Smooth muscle cell (in vitro differentiated cells): ENCODE measurements around the gene KATNAL1. TPM values are rescaled to one million over a fixed set of nuclear protein-coding genes. Genes with fewer than 3 reads are reported as not detected.
A peak's percentile ranks its signal among the peaks of the same experiment; 100 is the strongest.

ENCODE experiments used
- DNase-seq: peaks from one replicate; lab custom pipeline; 2025; ENCODE audit not compliant: unreplicated experiment; lab: John Stamatoyannopoulos, UW
- H2AFZ ChIP-seq: fragments of 200-600 bp; sonication (generic); 2 replicates; pipeline ENCODE4 v1.6.0; 2016; ENCODE audit warnings: antibody characterized with exemption, low read depth, mild to moderate bottlenecking
- H3F3A ChIP-seq: fragments of 200-600 bp; sonication (generic); 2 replicates; pipeline ENCODE4 v1.6.0; 2017; ENCODE audit warnings: antibody characterized with exemption, low read depth
- H3K27ac ChIP-seq: fragments of 200-600 bp; sonication (generic); 2 replicates; pipeline ENCODE4 v1.5.1; 2016; ENCODE audit warnings: low read depth, mild to moderate bottlenecking
- H3K27me3 ChIP-seq: fragments of 200-600 bp; sonication (generic); 2 replicates; pipeline ENCODE4 v1.6.1; 2016; ENCODE audit warnings: low read depth, mild to moderate bottlenecking
- H3K36me3 ChIP-seq: fragments of 200-600 bp; sonication (generic); 2 replicates; pipeline ENCODE4 v1.5.1; 2016; ENCODE audit warnings: low read depth
- H3K4me1 ChIP-seq: fragments of 200-600 bp; sonication (generic); 2 replicates; pipeline ENCODE4 v1.5.1; 2016; ENCODE audit warnings: low read depth
- H3K4me2 ChIP-seq: fragments of 200-600 bp; sonication (generic); 2 replicates; pipeline ENCODE4 v1.6.0; 2016; ENCODE audit warnings: mild to moderate bottlenecking
- H3K4me3 ChIP-seq: fragments of 200-600 bp; sonication (generic); 2 replicates; pipeline ENCODE4 v1.5.1; 2016; ENCODE audit warnings: mild to moderate bottlenecking
- H3K79me2 ChIP-seq: fragments of 200-600 bp; sonication (generic); 2 replicates; pipeline ENCODE4 v1.6.0; 2016; ENCODE audit warnings: low read depth, mild to moderate bottlenecking
- H3K9ac ChIP-seq: fragments of 200-600 bp; sonication (generic); 2 replicates; pipeline ENCODE4 v1.6.0; 2016; ENCODE audit warnings: low read depth
- H3K9me3 ChIP-seq: fragments of 200-600 bp; sonication (generic); replicated peaks from 2 replicates; pipeline ENCODE4 v1.5.1; 2016; ENCODE audit warnings: low read depth
- H4K20me1 ChIP-seq: fragments of 200-600 bp; sonication (generic); 2 replicates; pipeline ENCODE4 v1.6.0; 2016; ENCODE audit warnings: low read depth
- WGBS: methylation state at CpG from one replicate; pipeline ENCODE4 v1.1.7; 2016; ENCODE audit warnings: low lambda C conversion rate; 5-methylcytosine and 5-hydroxymethylcytosine counted together
- polyA plus RNA-seq: library from polyadenylated mRNA; unstranded; fragments of >200 nt; fragmentation: Nextera tagmentation; extraction: Ambion mirVana; gene quantifications from 2 replicates; pipeline ENCODE4 v1.2.1, GENCODE V29; 2016
- total RNA-seq: library from RNA; depleted of rRNA; stranded (reverse); fragments of >200 nt; gene quantifications from 2 replicates; pipeline ENCODE4 v1.2.3, GENCODE V29; 2014
- TF ChIP-seq, protein P1 (sequence below): fragments of 200-600 bp; sonication (generic); IDR thresholded peaks from 2 replicates; pipeline ENCODE4 v1.5.1; 2017; ENCODE audit warnings: borderline replicate concordance, mild to moderate bottlenecking, antibody characterized with exemption; ENCODE audit not compliant: insufficient read depth, poor library complexity, severe bottlenecking

The KATNAL1 gene
- total RNA-seq (35.1 and 37.3 TPM in 2 replicates), polyA plus RNA-seq (9.9 and 12.4 TPM in 2 replicates)

DNA sequence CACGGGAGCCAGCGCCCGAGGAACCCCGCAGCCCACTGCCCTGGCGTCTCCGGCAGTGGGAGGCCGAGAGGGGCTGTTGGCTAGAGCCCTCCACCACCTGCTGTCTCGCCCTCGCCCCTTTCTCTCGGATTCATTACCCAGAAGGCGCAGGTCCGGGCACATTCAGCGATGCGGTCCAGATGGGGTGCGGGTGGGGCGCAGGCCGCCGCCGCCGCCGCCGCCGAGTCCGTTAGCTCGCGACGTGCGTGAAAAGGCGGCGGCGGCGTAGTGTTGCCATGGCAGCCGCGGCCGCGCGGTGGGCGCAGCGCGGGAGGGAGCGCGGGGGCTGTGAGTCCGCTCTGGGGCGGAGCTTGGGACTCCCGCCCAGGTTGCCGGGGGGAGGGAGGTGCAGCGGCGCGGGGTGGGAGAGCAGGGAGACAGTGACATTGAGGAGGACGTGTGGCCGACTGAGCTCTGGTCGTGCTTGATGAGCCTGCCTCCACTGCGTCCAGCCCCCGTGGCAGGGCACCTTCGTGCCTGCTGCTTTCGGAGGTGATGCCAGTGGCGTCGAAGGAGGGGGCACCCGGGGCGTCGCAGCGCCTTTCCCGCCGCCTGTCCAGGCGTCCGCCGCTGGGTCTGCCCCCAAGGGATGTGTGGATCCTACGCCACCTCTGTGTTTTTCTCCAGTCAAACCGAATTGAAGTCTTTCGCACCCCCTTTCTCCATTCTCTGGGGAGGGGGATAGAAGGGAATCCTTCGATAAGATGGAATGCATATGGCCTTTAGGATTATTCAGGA lies at the start of gene KATNAL1:
Gene KATNAL1 (minus strand): TSS at position 358 of the 777 bp plus-strand sequence. CDS start 23,774 bp downstream, outside the sequence.
- Histone ChIP-seq H3K27ac (peak within 1 kb of the TSS; percentile 78), H3K9ac (peak within 1 kb of the TSS; percentile 90), H3K4me2 (peak within 1 kb of the TSS; percentile 88), H3K79me2 (peaks cover 44% of the 10 kb centered on the region), H3K4me1 (peaks cover 17% of the 10 kb centered on the region), H3K4me3 (peak within 1 kb of the TSS; percentile 98), H3F3A (peaks cover 7% of the 10 kb centered on the region), H2AFZ (peak within 1 kb of the TSS; percentile 83), H3K36me3 (no peaks in the 10 kb centered on the region), H4K20me1 (peaks cover 3% of the 10 kb centered on the region), H3K27me3 (no peaks in the 10 kb centered on the region), H3K9me3 (no peaks in the 10 kb centered on the region)
- TF ChIP-seq, protein P1, sequence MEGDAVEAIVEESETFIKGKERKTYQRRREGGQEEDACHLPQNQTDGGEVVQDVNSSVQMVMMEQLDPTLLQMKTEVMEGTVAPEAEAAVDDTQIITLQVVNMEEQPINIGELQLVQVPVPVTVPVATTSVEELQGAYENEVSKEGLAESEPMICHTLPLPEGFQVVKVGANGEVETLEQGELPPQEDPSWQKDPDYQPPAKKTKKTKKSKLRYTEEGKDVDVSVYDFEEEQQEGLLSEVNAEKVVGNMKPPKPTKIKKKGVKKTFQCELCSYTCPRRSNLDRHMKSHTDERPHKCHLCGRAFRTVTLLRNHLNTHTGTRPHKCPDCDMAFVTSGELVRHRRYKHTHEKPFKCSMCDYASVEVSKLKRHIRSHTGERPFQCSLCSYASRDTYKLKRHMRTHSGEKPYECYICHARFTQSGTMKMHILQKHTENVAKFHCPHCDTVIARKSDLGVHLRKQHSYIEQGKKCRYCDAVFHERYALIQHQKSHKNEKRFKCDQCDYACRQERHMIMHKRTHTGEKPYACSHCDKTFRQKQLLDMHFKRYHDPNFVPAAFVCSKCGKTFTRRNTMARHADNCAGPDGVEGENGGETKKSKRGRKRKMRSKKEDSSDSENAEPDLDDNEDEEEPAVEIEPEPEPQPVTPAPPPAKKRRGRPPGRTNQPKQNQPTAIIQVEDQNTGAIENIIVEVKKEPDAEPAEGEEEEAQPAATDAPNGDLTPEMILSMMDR, result no peak
- DNase-seq, result peak; percentile 84
- WGBS, result under 1% methylated on average over 67 of the region's 71 CpGs

DNA sequence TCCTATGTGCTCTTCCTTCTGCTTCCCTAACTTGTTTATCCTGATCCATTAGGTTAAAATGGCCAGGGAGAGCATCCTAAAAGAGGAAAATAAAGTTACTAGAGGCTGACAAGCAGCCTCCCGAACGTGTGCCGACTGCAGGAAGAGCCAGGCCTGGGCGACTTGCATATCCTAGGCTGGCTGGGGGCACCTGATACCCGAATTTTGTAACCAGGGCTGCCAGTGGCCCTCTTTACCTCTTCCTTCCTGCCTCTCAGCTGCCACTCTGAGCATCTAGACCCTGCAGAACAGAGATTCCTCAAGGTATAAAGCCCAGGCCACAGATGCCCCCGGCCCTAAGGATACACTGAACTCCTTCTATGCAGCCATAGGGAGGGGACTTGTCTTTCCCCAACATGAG lies 48.5 kb upstream of the KATNAL1 start:
- Histone ChIP-seq H4K20me1 (no peaks in the 10 kb centered on the region), H3F3A (no peaks in the 10 kb centered on the region), H3K9ac (no peak overlapping the region), H3K9me3 (no peaks in the 10 kb centered on the region), H3K4me3 (no peak overlapping the region), H3K4me1 (no peaks in the 10 kb centered on the region), H3K79me2 (no peaks in the 10 kb centered on the region), H3K4me2 (no peak overlapping the region), H3K27ac (no peak overlapping the region), H3K27me3 (no peaks in the 10 kb centered on the region), H3K36me3 (no peaks in the 10 kb centered on the region), H2AFZ (no peak overlapping the region)
- WGBS, result 89% methylated on average over 6 of the region's 6 CpGs
- DNase-seq, result no peak
- TF ChIP-seq, protein P1, result no peak

DNA sequence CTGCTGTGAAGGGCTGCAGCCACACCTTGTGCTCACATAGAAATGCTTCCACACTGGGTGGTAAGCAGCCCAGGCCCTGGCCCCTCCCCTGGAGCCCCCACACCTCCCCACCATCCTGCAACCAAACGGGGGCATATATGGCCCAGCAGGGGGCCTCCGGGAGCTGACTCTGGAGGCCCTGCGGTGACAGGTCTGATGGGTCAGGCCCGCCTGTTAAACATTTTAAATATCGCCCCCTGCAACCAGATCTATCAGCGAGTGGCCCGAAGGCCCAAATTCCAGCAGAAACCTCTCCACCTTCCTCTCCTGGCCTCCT lies 48.0 kb upstream of the KATNAL1 start:
- Histone ChIP-seq H3K4me1 (no peaks in the 10 kb centered on the region), H3K4me3 (no peak overlapping the region), H3K27me3 (no peaks in the 10 kb centered on the region), H3K9ac (no peak overlapping the region), H3F3A (no peaks in the 10 kb centered on the region), H3K36me3 (no peaks in the 10 kb centered on the region), H3K79me2 (no peaks in the 10 kb centered on the region), H2AFZ (no peak overlapping the region), H3K4me2 (no peak overlapping the region), H4K20me1 (no peaks in the 10 kb centered on the region), H3K9me3 (no peaks in the 10 kb centered on the region), H3K27ac (no peak overlapping the region)
- 68% methylated on average over 7 of the region's 7 CpGs for WGBS
- TF ChIP-seq, protein P1, result peak; percentile 25
- no peak for DNase-seq
